ENCODE data around the gene EML2.

EML2 gene

GRCh38 chr19:45581576-45581975, 57.6 kb downstream of the EML2 start:
- CTCF ChIA-PET = no interaction called here
- no peak for DNase-seq (ENCODE audit: extremely low spot score)
- POLR2A ChIA-PET = no interaction called here
- TF ChIP-seq ARNT (IDR thresholded peaks at IDR 0.05) = no peak
- TF ChIP-seq FOXA1 (IDR thresholded peaks at IDR 0.05) = no peak
- no peak for TF ChIP-seq FOXM1 (IDR thresholded peaks at IDR 0.05; ENCODE audit: borderline replicate concordance)
- no peak for TF ChIP-seq CTBP1 (IDR thresholded peaks at IDR 0.05; ENCODE audit: borderline replicate concordance)
- TF ChIP-seq LEF1 (IDR thresholded peaks at IDR 0.05; ENCODE audit: borderline replicate concordance) = no peak
- TF ChIP-seq NFRKB (IDR thresholded peaks at IDR 0.05) = no peak
- TF ChIP-seq ZNF384 (IDR thresholded peaks at IDR 0.05) = no peak
- TF ChIP-seq SUZ12 (IDR thresholded peaks at IDR 0.05) = no peak
- TF ChIP-seq ELF4 (IDR thresholded peaks at IDR 0.05) = no peak

DNA sequence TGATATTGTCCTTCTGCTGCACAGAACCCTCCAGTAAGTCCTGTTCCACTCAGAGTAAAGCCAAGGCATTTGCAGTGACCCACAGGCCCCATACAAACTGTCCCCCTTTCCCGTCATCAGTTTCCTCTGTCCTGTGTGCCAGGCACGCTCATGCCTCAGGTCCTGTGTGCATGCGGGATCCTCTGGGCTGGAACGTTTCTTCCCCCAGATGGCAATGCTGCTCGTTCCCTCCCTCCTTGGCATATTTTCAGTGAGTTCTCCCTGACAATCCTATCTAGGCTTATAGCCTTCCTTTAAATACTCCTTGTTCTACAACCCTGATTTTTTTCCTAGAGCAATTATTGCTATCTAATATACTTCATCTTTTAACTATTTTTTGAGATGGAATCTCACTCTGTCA, 60.3 kb downstream of the EML2 start:
- TF ChIP-seq ZNF384 (IDR thresholded peaks at IDR 0.05) (no peak), CTBP1 (IDR thresholded peaks at IDR 0.05; ENCODE audit: borderline replicate concordance) (no peak), NFRKB (IDR thresholded peaks at IDR 0.05) (no peak), FOXA1 (IDR thresholded peaks at IDR 0.05) (no peak), HDGF (IDR thresholded peaks at IDR 0.05; ENCODE audit: borderline replicate concordance) (no peak), TARDBP (IDR thresholded peaks at IDR 0.05) (no peak), BHLHE40 (IDR thresholded peaks at IDR 0.05; ENCODE audit: borderline replicate concordance) (no peak), LEF1 (IDR thresholded peaks at IDR 0.05; ENCODE audit: borderline replicate concordance) (no peak), SUZ12 (IDR thresholded peaks at IDR 0.05) (no peak), ELF4 (IDR thresholded peaks at IDR 0.05) (no peak), L3MBTL2 (conservative IDR thresholded peaks at IDR 0.05) (no peak), FOXK2 (IDR thresholded peaks at IDR 0.05) (no peak)
- TF ChIP-seq, protein P1, sequence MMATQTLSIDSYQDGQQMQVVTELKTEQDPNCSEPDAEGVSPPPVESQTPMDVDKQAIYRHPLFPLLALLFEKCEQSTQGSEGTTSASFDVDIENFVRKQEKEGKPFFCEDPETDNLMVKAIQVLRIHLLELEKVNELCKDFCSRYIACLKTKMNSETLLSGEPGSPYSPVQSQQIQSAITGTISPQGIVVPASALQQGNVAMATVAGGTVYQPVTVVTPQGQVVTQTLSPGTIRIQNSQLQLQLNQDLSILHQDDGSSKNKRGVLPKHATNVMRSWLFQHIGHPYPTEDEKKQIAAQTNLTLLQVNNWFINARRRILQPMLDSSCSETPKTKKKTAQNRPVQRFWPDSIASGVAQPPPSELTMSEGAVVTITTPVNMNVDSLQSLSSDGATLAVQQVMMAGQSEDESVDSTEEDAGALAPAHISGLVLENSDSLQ (IDR thresholded peaks at IDR 0.05) = no peak
- ChIA-PET CTCF (no interaction called here), POLR2A (no interaction called here)
- no peak for DNase-seq (ENCODE audit: extremely low spot score)

GRCh38 chr19:45577111-45577905, 61.9 kb downstream of the EML2 start:
- ChIA-PET POLR2A (no interaction called here), CTCF (no interaction called here)
- TF ChIP-seq FOXK2 (IDR thresholded peaks at IDR 0.05) (no peak), ZNF384 (IDR thresholded peaks at IDR 0.05) (no peak), HDGF (IDR thresholded peaks at IDR 0.05; ENCODE audit: borderline replicate concordance) (no peak), FOXM1 (IDR thresholded peaks at IDR 0.05; ENCODE audit: borderline replicate concordance) (no peak), FOXA1 (IDR thresholded peaks at IDR 0.05) (no peak), ELF4 (IDR thresholded peaks at IDR 0.05) (no peak), L3MBTL2 (conservative IDR thresholded peaks at IDR 0.05) (no peak), TARDBP (IDR thresholded peaks at IDR 0.05) (no peak), CTBP1 (IDR thresholded peaks at IDR 0.05; ENCODE audit: borderline replicate concordance) (no peak)
- TF ChIP-seq, protein P1 (IDR thresholded peaks at IDR 0.05) = no peak
- DNase-seq (ENCODE audit: extremely low spot score) = no peak

- POLR2A ChIA-PET = no interaction called here
- DNase-seq (ENCODE audit: extremely low spot score) = no peak
- CTCF ChIA-PET = no interaction called here
- no peak for TF ChIP-seq TARDBP (IDR thresholded peaks at IDR 0.05)
- TF ChIP-seq FOXA1 (IDR thresholded peaks at IDR 0.05) = no peak
- no peak for TF ChIP-seq FOXM1 (IDR thresholded peaks at IDR 0.05; ENCODE audit: borderline replicate concordance)
- TF ChIP-seq BHLHE40 (IDR thresholded peaks at IDR 0.05; ENCODE audit: borderline replicate concordance) = no peak
- TF ChIP-seq HDGF (IDR thresholded peaks at IDR 0.05; ENCODE audit: borderline replicate concordance) = no peak
Observed at GRCh38 chr19:45576682-45577081, 62.5 kb downstream of the EML2 start.

GRCh38 chr19:45575216-45575615, 64.0 kb downstream of the EML2 start:
- POLR2A ChIA-PET = interaction anchor here (1.2 kb wide), 1 partner anchor 9 kb away, joined by 6 read pairs; the partner anchor contains the start of gene OPA3
- DNase-seq (ENCODE audit: extremely low spot score) = no peak
- CTCF ChIA-PET = interaction anchor here (1.3 kb wide), 1 partner anchor 17 kb away, joined by 4 read pairs; no protein-coding TSS in a partner anchor
- TF ChIP-seq BHLHE40 (IDR thresholded peaks at IDR 0.05; ENCODE audit: borderline replicate concordance) = no peak

- CTCF ChIA-PET = interaction anchor here (1.3 kb wide), 1 partner anchor 16 kb away, joined by 4 read pairs; no protein-coding TSS in a partner anchor
- POLR2A ChIA-PET = no interaction called here
- no peak for DNase-seq (ENCODE audit: extremely low spot score)
- TF ChIP-seq LEF1 (IDR thresholded peaks at IDR 0.05; ENCODE audit: borderline replicate concordance) = no peak
- TF ChIP-seq CTBP1 (IDR thresholded peaks at IDR 0.05; ENCODE audit: borderline replicate concordance) = no peak
- no peak for TF ChIP-seq FOXA1 (IDR thresholded peaks at IDR 0.05)
- no peak for TF ChIP-seq L3MBTL2 (conservative IDR thresholded peaks at IDR 0.05)
- TF ChIP-seq ARNT (IDR thresholded peaks at IDR 0.05) = no peak
- no peak for TF ChIP-seq SUZ12 (IDR thresholded peaks at IDR 0.05)
- TF ChIP-seq, protein P1 (IDR thresholded peaks at IDR 0.05) = no peak
- TF ChIP-seq ZNF384 (IDR thresholded peaks at IDR 0.05) = no peak
- TF ChIP-seq FOXK2 (IDR thresholded peaks at IDR 0.05) = no peak
- TF ChIP-seq FOXM1 (IDR thresholded peaks at IDR 0.05; ENCODE audit: borderline replicate concordance) = no peak
- TF ChIP-seq SP1 (IDR thresholded peaks at IDR 0.05) = no peak
Observed at GRCh38 chr19:45574526-45574925, 64.7 kb downstream of the EML2 start.

Data from HEK293T (cell line).